Cardiac septum (tissue), 1 donor: ENCODE data around the gene C9orf50. TPM values are rescaled to one million over a fixed set of nuclear protein-coding genes. Genes with fewer than 3 reads are reported as not detected.

ENCODE experiments used
- DNase-seq: peaks from one replicate; pipeline ENCODE4 v3.0.0-alpha.2; 2020; ENCODE audit warnings: low spot score
- intact Hi-C: fragments of 100-400 bp; cut with DNase I; formaldehyde crosslinking; loops from one replicate; pipeline ENCODE4 v1.14.0; 2022
- total RNA-seq: library from RNA; stranded (reverse); fragmentation: NEBNext Ultra II Directional; extraction: Animal tissue kit (Norgen Biotek cat#: 25700); gene quantifications from one replicate; pipeline ENCODE4 v1.2.1, GENCODE V29; 2021
- donor health status: DM: no; HTN: no; CAD: no.

C9orf50 gene
- total RNA-seq, 1 donor from 2014 or later: 0.22 TPM

DNA sequence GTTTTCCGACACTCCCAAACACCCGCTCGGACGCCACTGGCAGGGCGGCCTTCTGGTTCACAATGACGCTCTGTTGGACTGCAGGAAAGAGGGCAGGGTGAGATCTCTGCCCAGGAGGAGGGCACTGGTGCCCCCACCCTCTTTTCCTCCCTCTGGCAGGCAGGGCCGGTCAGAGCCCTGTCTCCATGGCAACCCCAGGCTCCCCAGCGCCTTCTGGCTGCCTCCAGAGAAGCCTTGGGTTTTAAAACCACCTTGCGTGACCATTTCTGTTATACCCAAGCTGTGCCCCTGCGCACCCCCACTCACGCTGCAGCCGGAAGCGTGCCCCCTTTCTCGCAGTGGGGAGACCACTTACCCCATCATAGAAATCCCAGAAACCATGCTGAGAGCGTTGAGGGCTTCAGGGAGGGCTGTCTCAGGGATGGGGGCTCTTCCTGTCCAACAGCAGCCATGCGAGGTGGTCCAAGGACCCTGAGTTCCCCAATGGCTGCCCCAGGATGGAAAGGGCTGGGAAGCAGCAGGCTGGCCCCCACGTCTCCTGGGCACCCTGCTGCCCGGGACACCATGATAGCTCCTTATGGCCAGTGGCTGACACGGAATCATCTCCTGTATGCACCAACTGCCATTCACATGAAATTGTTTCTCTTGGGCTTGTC is 7.3 kb downstream of the C9orf50 start:
- intact Hi-C loops: loop anchor here (5.0 kb wide), 1 partner anchor 291 kb away; no protein-coding TSS in a partner anchor
- no peak for DNase-seq

GRCh38 chr9:129612815-129613519 is 7.9 kb downstream of the C9orf50 start:
- intact Hi-C loops: loop anchor here (5.0 kb wide), 1 partner anchor 291 kb away; no protein-coding TSS in a partner anchor
- no peak for DNase-seq

DNA sequence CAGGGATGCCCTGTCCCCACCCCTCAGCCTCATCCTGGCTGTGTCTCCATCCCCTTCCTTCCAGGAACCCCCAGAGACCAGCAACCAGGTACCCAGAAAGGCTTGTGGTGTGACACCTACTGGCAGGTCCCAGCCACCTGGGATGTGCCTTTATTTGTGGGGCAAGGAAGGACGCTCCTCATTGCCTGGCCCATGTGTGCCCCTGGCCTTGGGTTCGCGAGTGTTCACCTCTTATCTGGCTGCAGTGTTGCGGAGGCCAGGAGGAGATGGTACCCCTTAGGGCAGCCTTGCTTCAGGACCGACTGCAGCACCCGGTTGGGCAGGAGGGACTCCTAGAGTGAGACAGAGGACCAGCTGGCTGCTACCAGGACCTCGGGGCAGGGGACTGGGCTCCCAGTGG is 8.8 kb downstream of the C9orf50 start:
- no peak for DNase-seq
- intact Hi-C loops: loop anchor here (5.0 kb wide), 1 partner anchor 290 kb away; no protein-coding TSS in a partner anchor

- intact Hi-C loops: loop anchor here (1.0 to 5.0 kb wide), 2 partner anchors 289 to 437 kb away; no protein-coding TSS in a partner anchor
- no peak for DNase-seq
Observed at GRCh38 chr9:129611307-129611800, 9.5 kb downstream of the C9orf50 start.

DNA sequence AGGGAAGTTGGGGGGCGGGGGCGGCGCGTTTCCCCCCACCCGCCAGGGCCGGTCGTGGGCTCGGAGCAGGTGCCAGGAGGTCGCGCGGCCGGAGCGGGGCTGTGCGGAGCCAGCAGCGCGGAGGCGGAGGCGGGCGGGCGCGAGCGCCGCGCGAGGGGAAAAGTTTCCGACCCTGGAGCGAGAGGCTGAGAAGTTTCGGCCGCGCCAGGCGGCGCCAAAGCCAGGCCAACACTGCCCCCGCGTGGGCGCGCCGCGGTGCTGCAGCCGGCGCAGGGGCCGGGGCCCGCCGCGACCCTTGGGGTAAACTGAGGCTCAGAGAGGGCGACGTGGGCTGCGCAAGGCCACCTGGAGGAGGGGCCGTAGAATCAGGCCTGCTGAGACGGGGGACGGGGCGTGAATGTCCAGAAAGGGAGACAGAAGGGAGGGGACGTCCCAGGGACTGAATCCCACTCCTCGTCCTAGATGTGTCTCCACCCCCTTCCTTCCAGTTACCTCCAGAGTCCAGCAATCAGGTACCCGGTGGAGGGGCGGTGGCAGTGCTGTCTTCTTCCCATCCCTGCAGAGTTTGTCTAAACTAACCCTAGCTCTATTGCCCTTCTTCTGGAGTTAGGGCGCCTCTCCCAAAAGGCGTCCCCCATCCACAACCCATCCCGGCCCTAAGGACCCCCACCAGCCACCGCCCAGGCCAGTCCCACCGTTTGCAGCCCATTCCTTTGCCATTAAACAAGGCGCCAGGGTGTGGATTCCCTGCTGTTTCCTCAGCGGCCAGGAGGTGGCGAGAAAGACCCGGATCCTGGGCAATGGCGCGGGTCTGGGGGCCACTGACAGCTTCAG is 10.2 kb downstream of the C9orf50 start:
- intact Hi-C loops: loop anchor here (1.0 to 5.0 kb wide), 3 partner anchors 288 to 471 kb away; no protein-coding TSS in a partner anchor
- DNase-seq: peak; percentile 92

GRCh38 chr9:129610213-129610472 is 10.8 kb downstream of the C9orf50 start:
- no peak for DNase-seq
- intact Hi-C loops: loop anchor here (1.0 to 5.0 kb wide), 2 partner anchors 288 to 471 kb away; no protein-coding TSS in a partner anchor

DNA sequence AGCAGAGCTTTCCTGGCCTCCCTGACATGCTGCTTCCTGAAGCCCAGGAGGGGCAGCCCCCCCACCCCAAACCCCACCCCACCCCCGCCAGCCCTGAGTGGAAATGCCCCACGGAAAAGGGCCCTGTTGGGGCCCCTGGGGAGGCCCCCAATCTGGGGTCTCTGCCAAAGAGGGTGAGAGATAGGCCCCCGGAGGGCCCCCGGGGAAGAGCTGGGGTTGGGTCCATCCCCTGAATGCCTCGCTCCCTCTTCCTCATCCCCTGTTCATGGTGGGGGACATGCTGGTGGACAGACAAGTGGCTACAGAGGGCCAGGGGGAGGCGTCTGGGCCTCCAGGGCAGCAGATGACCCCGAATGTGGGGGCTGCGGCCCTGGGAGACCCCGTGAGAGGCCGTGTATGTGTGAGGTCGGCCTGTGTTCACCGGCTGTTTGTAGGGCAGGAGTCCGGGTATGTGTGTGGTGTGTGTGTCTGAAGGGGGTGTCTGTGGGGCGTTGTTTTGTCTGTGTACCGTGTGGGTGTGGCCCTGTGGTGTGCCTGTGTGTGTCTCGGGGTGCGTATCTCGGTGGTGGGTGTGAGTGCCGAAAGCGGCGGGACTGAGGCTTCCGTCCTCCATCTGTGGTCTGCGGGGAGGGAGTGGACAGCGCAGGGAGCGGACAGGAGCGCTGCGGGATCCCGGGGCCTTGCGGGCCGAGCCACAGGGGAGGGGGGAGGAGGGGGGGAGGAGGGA is 11.3 kb downstream of the C9orf50 start:
- intact Hi-C loops: loop anchor here (1.0 to 5.0 kb wide), 5 partner anchors 197 to 470 kb away; no protein-coding TSS in a partner anchor

DNA sequence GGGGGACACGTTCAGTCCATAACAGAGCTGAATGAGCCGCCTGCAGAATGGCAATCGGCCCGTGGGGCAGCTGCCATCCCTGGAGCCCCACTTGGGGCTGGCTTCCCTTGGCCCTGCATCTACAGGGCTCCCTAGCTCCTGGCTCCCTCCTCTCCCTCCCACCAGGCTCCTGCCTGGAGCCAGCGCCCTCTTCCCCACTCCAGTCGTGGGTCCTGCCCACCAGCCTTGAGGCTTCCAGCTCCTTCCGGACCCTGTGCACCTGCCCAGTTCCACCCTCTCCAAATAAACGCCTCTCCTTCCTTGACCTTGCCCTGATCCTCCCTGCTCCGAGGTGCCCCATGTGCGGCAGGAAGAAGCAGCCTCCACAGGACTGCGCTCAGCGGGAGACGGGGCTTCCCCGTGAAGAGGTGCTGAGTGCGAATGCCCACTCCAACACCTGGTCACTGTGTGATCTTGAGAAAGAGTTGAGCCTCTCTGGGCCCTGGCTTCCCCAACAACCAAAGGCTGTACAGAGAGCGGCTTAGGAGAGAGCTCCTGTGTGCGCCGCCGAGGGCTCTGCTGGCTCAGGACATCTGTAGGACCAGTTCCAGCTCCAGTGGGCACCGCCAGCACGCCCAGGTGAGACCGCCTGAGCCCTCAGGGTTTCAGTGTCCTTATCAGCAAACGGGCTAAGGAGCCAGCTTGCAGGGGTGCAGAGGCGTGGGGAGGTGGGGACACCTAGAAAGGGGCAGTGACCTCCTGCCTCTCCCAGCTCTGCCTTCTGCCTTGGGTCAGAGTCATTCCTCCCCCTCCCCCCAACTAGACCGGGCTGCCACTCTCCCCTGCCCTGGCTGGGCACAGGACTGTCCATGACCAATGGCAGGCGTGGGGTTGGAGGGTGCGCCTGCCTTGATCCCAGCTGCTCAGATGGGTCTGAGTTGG is 12.1 kb downstream of the C9orf50 start:
- DNase-seq: no peak
- intact Hi-C loops: loop anchor here (5.0 kb wide), 3 partner anchors 197 to 352 kb away; no protein-coding TSS in a partner anchor

More for the DNA sequence above, 11.3 kb downstream of the C9orf50 start:
- DNase-seq: no peak

- intact Hi-C loops: loop anchor here (2.0 to 5.0 kb wide), 4 partner anchors 118 to 350 kb away; no protein-coding TSS in a partner anchor
- DNase-seq: no peak
Observed at GRCh38 chr9:129607027-129607387, 13.9 kb downstream of the C9orf50 start.

GRCh38 chr9:129606161-129607026 is 14.5 kb downstream of the C9orf50 start:
- intact Hi-C loops: loop anchor here (2.0 to 5.0 kb wide), 4 partner anchors 118 to 349 kb away; no protein-coding TSS in a partner anchor
- no peak for DNase-seq

GRCh38 chr9:129604766-129605163 is 16.1 kb downstream of the C9orf50 start:
- intact Hi-C loops: loop anchor here (5.0 kb wide), 3 partner anchors 192 to 347 kb away; no protein-coding TSS in a partner anchor
- no peak for DNase-seq

DNA sequence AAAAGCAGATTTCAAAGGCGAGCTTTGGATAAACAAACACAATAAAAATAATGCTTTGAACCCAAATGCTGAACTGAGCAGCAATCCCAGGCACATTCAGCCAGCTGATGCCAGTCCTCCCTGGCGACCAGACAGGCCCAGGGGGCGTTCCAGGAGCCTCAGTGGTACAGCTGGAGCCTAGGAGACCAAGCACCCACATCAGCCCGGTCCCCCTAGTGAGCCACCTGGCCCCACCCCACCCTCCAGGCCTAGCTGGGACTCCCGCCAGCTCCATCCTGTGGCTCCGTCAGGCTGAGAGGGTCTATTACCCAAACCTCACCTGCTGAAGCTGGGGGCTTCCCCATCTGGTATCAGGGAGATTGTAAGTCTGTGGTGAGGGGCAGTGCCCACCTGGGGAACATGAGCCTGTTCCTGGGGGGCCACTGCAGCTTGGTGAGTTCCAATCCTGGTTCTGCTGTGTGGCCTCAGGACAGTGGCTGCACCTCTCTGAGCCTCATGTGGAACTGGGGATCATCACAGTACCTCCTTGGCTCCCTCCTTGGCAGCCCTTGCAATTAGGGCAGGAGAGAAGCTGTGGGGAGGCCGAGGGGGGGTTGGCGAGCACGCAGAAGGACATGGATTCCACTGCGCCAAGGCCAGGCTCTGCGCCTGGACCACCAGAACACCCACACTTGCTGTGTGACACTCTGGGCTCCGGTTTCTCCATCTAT is 16.7 kb downstream of the C9orf50 start:
- DNase-seq: no peak
- intact Hi-C loops: no loop called here

- intact Hi-C loops: no loop called here
- DNase-seq: no peak
Observed at GRCh38 chr9:129602598-129603415, 18.1 kb downstream of the C9orf50 start.

GRCh38 chr9:129601082-129601674 is 19.7 kb downstream of the C9orf50 start:
- DNase-seq: no peak
- intact Hi-C loops: no loop called here

- no peak for DNase-seq
- intact Hi-C loops: no loop called here
Observed at GRCh38 chr9:129598089-129598596, 22.8 kb downstream of the C9orf50 start.
